ENCODE measurements around the gene PRTN3. TPM values are rescaled to one million over a fixed set of nuclear protein-coding genes. Genes with fewer than 3 reads are reported as not detected.
"Not testable (repeated sequence)": the region's sequence is repeated elsewhere in the genome, so short reads cannot be mapped to it uniquely, and the experiment has no call there.

Gene PRTN3
- total RNA-seq, 1 donor from 2014 or later = not detected

DNA sequence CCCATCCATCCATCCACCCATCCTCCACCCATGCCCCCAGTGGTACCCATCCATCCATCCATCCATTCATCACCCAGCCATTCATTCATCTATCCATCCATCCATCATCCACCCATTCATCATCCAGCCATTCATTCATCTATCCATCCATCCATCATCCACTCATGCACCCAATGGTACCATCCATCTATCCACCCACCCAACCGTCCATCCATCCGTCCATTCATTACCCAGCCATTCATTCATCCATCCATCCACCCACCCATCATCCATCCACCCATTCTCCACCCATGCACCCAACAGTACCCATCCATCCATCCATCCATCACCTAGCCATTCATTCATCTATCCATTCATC, 24.3 kb upstream of the PRTN3 start:
- H3K36me3 ChIP-seq = peaks cover 18% of the 10 kb centered on the region
- intact Hi-C loops (cut with micrococcal nuclease) = no loop called here
- DNase-seq = no peak
- no peaks in the 10 kb centered on the region for H3K9me3 ChIP-seq (replicated peaks)
- TF ChIP-seq, protein P1, sequence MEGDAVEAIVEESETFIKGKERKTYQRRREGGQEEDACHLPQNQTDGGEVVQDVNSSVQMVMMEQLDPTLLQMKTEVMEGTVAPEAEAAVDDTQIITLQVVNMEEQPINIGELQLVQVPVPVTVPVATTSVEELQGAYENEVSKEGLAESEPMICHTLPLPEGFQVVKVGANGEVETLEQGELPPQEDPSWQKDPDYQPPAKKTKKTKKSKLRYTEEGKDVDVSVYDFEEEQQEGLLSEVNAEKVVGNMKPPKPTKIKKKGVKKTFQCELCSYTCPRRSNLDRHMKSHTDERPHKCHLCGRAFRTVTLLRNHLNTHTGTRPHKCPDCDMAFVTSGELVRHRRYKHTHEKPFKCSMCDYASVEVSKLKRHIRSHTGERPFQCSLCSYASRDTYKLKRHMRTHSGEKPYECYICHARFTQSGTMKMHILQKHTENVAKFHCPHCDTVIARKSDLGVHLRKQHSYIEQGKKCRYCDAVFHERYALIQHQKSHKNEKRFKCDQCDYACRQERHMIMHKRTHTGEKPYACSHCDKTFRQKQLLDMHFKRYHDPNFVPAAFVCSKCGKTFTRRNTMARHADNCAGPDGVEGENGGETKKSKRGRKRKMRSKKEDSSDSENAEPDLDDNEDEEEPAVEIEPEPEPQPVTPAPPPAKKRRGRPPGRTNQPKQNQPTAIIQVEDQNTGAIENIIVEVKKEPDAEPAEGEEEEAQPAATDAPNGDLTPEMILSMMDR (IDR thresholded peaks at IDR 0.05; ENCODE audit: borderline replicate concordance) = no peak
- H3K27me3 ChIP-seq (ENCODE audit: low read depth) = peaks cover 5% of the 10 kb centered on the region
- H3K4me1 ChIP-seq = peaks cover 4% of the 10 kb centered on the region
- no peak overlapping the region for H3K27ac ChIP-seq (replicated peaks)
- no peak overlapping the region for H3K4me3 ChIP-seq

- H3K27ac ChIP-seq (replicated peaks); H3K36me3 ChIP-seq; intact Hi-C loops (cut with micrococcal nuclease); H3K9me3 ChIP-seq (replicated peaks); H3K4me3 ChIP-seq; DNase-seq: not testable (repeated sequence)
- H3K27me3 ChIP-seq (ENCODE audit: low read depth) = peaks cover 34% of the 10 kb centered on the region
- H3K4me1 ChIP-seq = peaks cover 15% of the 10 kb centered on the region
Measured at GRCh38 chr19:820212-820611, 20.6 kb upstream of the PRTN3 start.

DNA sequence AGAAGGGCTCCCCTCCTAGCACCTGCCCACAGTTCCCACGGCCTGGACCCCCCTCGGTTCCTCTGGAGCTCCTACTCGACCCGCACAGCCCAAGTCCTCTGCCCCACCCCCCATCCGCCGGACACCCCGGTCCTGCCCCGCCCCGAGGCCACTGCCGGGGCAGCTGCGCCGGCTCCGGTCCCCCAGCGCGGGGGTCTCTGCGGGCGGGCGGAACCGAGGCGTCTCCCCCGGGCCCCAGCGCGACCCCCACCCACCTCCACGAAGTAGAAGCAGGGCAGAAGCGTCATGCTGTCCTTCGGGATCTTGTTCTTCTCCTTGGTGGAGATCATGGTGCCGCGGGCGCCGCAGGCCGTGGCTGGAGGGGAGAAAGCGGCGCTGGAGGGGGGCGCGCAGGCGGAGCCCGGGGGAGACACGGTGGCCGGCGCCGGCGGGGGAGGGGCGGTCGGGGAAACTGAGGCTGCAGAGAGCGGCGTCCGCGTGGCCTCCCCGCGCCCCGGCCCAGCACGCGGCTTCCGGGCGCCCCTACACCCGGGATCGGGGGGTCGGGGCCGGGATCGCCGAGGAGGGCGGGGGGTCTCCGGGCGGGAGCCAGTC, 19.5 kb upstream of the PRTN3 start:
- Histone ChIP-seq H3K27me3 (ENCODE audit: low read depth) (peaks cover 36% of the 10 kb centered on the region), H3K4me1 (peaks cover 15% of the 10 kb centered on the region), H3K4me3 (peak overlapping the region; percentile 63), H3K36me3 (no peaks in the 10 kb centered on the region), H3K27ac (replicated peaks) (no peak overlapping the region), H3K9me3 (replicated peaks) (no peaks in the 10 kb centered on the region)
- DNase-seq = no peak
- intact Hi-C loops (cut with micrococcal nuclease) = no loop called here
- TF ChIP-seq, protein P1 (IDR thresholded peaks at IDR 0.05; ENCODE audit: borderline replicate concordance) = no peak

- Histone ChIP-seq H3K9me3 (replicated peaks) (no peaks in the 10 kb centered on the region), H3K4me1 (peaks cover 15% of the 10 kb centered on the region), H3K27me3 (ENCODE audit: low read depth) (peaks cover 36% of the 10 kb centered on the region), H3K36me3 (no peaks in the 10 kb centered on the region), H3K27ac (replicated peaks) (no peak within 1 kb of the TSS), H3K4me3 (peak within 1 kb of the TSS; percentile 63)
- intact Hi-C loops (cut with micrococcal nuclease) = no loop called here
- DNase-seq = no peak
- TF ChIP-seq, protein P1 (IDR thresholded peaks at IDR 0.05; ENCODE audit: borderline replicate concordance) = no peak
Measured at GRCh38 chr19:821825-822503, 18.8 kb upstream of the PRTN3 start, which contains the start of gene PLPPR3. TSS of gene PLPPR3 (minus strand) at chr19:821955. CDS start at chr19:821559, 396 bp downstream.

GRCh38 chr19:823565-824121, 17.2 kb upstream of the PRTN3 start:
- H3K4me1 ChIP-seq = peaks cover 15% of the 10 kb centered on the region
- H3K27me3 ChIP-seq (ENCODE audit: low read depth) = peaks cover 45% of the 10 kb centered on the region
- no peaks in the 10 kb centered on the region for H3K9me3 ChIP-seq (replicated peaks)
- no peak overlapping the region for H3K27ac ChIP-seq (replicated peaks)
- TF ChIP-seq, protein P1 (IDR thresholded peaks at IDR 0.05; ENCODE audit: borderline replicate concordance) = no peak
- H3K36me3 ChIP-seq = no peaks in the 10 kb centered on the region
- no peak for DNase-seq
- H3K4me3 ChIP-seq = no peak overlapping the region
- intact Hi-C loops (cut with micrococcal nuclease) = no loop called here

GRCh38 chr19:824885-825284, 15.9 kb upstream of the PRTN3 start:
- no peak overlapping the region for H3K27ac ChIP-seq (replicated peaks)
- peaks cover 15% of the 10 kb centered on the region for H3K4me1 ChIP-seq
- H3K9me3 ChIP-seq (replicated peaks) = no peaks in the 10 kb centered on the region
- peaks cover 53% of the 10 kb centered on the region for H3K27me3 ChIP-seq (ENCODE audit: low read depth)
- H3K4me3 ChIP-seq = no peak overlapping the region
- intact Hi-C loops (cut with micrococcal nuclease) = no loop called here
- TF ChIP-seq, protein P1 (IDR thresholded peaks at IDR 0.05; ENCODE audit: borderline replicate concordance) = no peak
- no peak for DNase-seq
- no peaks in the 10 kb centered on the region for H3K36me3 ChIP-seq
